Muscle layer of duodenum (tissue), 2 donors: ENCODE measurements around the gene MLPH.

Experiments used
- H3K27ac ChIP-seq: one replicate; pipeline ENCODE4 v1.7.0; 2013; ENCODE audit warnings: mild to moderate bottlenecking, low read length
- H3K27me3 ChIP-seq: one replicate; pipeline ENCODE4 v1.7.0; 2013; ENCODE audit warnings: low read depth, mild to moderate bottlenecking, control low read depth, low read length
- H3K36me3 ChIP-seq, 2 donors: one replicate each; pipeline ENCODE4 v1.7.0; 2013; ENCODE audit warnings: low read length in 2 of 2, control low read depth in 1 of 2, mild to moderate bottlenecking in 1 of 2; ENCODE audit not compliant: insufficient read depth in 2 of 2, control insufficient read depth in 1 of 2
- H3K4me1 ChIP-seq, 2 donors: one replicate each; pipeline ENCODE4 v1.7.0; 2013; ENCODE audit warnings: low read length in 2 of 2, mild to moderate bottlenecking in 2 of 2, control low read depth in 1 of 2, moderate library complexity in 1 of 2; ENCODE audit not compliant: insufficient read depth in 2 of 2, control insufficient read depth in 1 of 2
- H3K4me3 ChIP-seq, 2 donors: one replicate each; pipeline ENCODE4 v1.7.0; 2013; ENCODE audit warnings: low read length in 2 of 2, low read depth in 1 of 2, mild to moderate bottlenecking in 1 of 2
- H3K9me3 ChIP-seq, 2 donors: one replicate each; pipeline ENCODE4 v1.7.0; 2013; ENCODE audit warnings: low read length in 2 of 2, control low read depth in 1 of 2, mild to moderate bottlenecking in 1 of 2; ENCODE audit not compliant: control insufficient read depth in 1 of 2
- donor health status: healthy.

Gene MLPH

GRCh38 chr2:237448626-237449025, 38.4 kb upstream of the MLPH start:
- peaks cover 3 to 4% of the 10 kb centered on the region in 2 donors for H3K4me1 ChIP-seq
- H3K27ac ChIP-seq = peak overlapping the region; percentile 19
- no peaks in the 10 kb centered on the region for H3K27me3 ChIP-seq
- H3K4me3 ChIP-seq = no peak overlapping the region
- no peaks in the 10 kb centered on the region for H3K9me3 ChIP-seq
- no peaks in the 10 kb centered on the region for H3K36me3 ChIP-seq

- peak overlapping the region; percentile 19 for H3K27ac ChIP-seq
- H3K27me3 ChIP-seq = no peaks in the 10 kb centered on the region
- no peak overlapping the region for H3K4me3 ChIP-seq
- H3K36me3 ChIP-seq = no peaks in the 10 kb centered on the region
- no peaks in the 10 kb centered on the region for H3K9me3 ChIP-seq
- peaks cover 0 to 3% of the 10 kb centered on the region in 2 donors for H3K4me1 ChIP-seq
Measured at GRCh38 chr2:237449193-237449881, 37.7 kb upstream of the MLPH start.

DNA sequence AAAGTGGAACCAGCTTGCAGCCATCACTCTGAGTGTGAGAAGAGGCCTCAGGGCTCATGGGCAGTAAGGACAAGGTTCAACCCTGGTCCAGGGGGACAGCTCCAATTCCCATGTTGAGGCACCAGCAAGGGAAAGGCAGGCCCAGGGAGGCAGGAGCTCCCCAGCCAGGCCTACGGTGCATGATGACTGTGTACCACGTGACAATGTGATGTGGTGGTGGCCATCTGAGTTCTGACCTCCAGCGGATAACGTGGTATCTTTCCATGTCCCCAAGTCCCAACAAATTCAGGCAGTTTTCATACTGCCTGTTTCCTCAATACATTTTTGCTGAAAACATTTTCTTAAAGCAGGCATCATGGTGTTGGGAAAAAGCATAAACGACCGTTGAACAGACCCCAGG, 36.9 kb upstream of the MLPH start:
- Histone ChIP-seq H3K4me1 (peaks cover 0 to 3% of the 10 kb centered on the region in 2 donors), H3K9me3 (no peaks in the 10 kb centered on the region), H3K27ac (peak overlapping the region; percentile 5), H3K36me3 (no peaks in the 10 kb centered on the region), H3K4me3 (no peak overlapping the region), H3K27me3 (no peaks in the 10 kb centered on the region)

DNA sequence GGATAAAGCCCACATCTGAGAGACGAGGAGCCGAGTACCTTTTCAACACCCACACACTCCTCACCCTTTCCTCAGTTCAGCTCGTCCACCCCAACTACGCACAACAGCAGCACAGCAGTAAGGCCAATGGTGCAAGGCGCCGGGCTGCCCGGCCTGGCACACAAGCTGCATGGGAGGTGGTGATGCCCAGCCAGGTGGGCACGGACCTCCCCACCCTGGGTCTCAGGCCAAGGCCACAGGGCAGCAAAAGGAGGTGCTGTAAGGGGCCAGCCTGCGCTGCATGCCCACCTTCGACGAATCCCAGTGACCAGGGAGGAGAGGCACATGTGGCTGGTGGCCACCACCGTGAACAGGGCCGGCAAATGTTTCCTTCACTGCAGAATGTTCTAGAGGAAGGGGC, 36.5 kb upstream of the MLPH start:
- no peak overlapping the region for H3K4me3 ChIP-seq
- H3K4me1 ChIP-seq = peaks cover 0 to 3% of the 10 kb centered on the region in 2 donors
- H3K36me3 ChIP-seq = no peaks in the 10 kb centered on the region
- no peaks in the 10 kb centered on the region for H3K27me3 ChIP-seq
- H3K27ac ChIP-seq = no peak overlapping the region
- no peaks in the 10 kb centered on the region for H3K9me3 ChIP-seq

- Histone ChIP-seq H3K36me3 (no peaks in the 10 kb centered on the region), H3K27me3 (no peaks in the 10 kb centered on the region), H3K4me3 (no peak overlapping the region), H3K9me3 (no peaks in the 10 kb centered on the region), H3K4me1 (peaks cover 0 to 3% of the 10 kb centered on the region in 2 donors), H3K27ac (no peak overlapping the region)
Measured at GRCh38 chr2:237451643-237452469, 35.2 kb upstream of the MLPH start.

DNA sequence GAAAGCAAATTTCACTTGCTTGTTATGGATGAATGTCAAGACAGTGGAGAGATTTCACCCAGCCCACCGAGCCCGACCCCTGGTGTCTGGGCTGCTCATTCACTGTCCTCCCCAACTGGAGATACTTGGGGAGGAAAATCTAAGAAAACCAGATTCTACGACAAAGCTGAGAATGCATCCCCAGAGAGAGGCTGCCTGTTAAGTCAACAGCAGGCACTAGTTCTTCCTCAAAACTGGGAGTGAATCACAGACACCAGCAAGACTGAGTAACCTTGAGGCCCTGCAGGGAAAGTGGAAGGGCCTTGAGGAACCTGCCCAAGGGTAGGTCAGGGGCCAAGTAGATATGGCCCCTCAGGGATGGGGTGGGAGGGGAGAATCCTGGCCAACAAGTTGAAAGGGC, 34.2 kb upstream of the MLPH start:
- Histone ChIP-seq H3K27me3 (no peaks in the 10 kb centered on the region), H3K4me1 (peaks cover 0 to 3% of the 10 kb centered on the region in 2 donors), H3K27ac (no peak overlapping the region), H3K4me3 (no peak overlapping the region), H3K36me3 (no peaks in the 10 kb centered on the region), H3K9me3 (no peaks in the 10 kb centered on the region)

- H3K4me3 ChIP-seq = no peak overlapping the region
- no peaks in the 10 kb centered on the region for H3K27me3 ChIP-seq
- H3K27ac ChIP-seq = no peak overlapping the region
- peaks cover 0 to 3% of the 10 kb centered on the region in 2 donors for H3K4me1 ChIP-seq
- no peaks in the 10 kb centered on the region for H3K9me3 ChIP-seq
- H3K36me3 ChIP-seq = no peaks in the 10 kb centered on the region
Measured at GRCh38 chr2:237453671-237454070, 33.4 kb upstream of the MLPH start.

- Histone ChIP-seq H3K27ac (no peak overlapping the region), H3K36me3 (no peaks in the 10 kb centered on the region), H3K27me3 (no peaks in the 10 kb centered on the region), H3K4me3 (no peak overlapping the region), H3K9me3 (no peaks in the 10 kb centered on the region), H3K4me1 (no peaks in the 10 kb centered on the region)
Measured at GRCh38 chr2:237455764-237456163, 31.3 kb upstream of the MLPH start.

GRCh38 chr2:237456200-237456843, 30.7 kb upstream of the MLPH start:
- no peaks in the 10 kb centered on the region for H3K9me3 ChIP-seq
- H3K36me3 ChIP-seq = no peaks in the 10 kb centered on the region
- H3K4me3 ChIP-seq = no peak overlapping the region
- H3K27me3 ChIP-seq = no peaks in the 10 kb centered on the region
- H3K4me1 ChIP-seq = no peaks in the 10 kb centered on the region
- no peak overlapping the region for H3K27ac ChIP-seq

GRCh38 chr2:237457388-237457941, 29.6 kb upstream of the MLPH start:
- Histone ChIP-seq H3K36me3 (no peaks in the 10 kb centered on the region), H3K4me3 (no peak overlapping the region), H3K27ac (no peak overlapping the region), H3K9me3 (no peaks in the 10 kb centered on the region), H3K4me1 (no peaks in the 10 kb centered on the region), H3K27me3 (no peaks in the 10 kb centered on the region)

DNA sequence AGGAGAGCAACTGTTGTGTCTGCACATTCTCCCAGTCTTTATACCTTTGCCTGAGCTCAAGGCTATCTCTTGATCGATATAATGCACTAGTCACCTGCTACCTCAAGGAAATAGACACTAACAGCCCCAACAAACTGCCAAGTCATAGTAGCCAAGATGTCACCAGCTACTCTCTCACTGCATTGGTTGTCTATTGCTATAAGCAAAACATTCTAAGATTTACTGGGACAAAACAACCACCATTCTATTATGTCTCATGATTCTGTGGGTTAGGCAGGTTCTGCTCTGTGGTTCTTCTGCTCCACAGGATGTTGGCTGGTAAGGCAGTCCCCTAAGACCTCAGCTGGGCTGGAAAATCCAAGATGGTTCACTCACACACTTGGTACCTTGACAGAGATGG, 28.5 kb upstream of the MLPH start:
- H3K27ac ChIP-seq = no peak overlapping the region
- no peaks in the 10 kb centered on the region for H3K27me3 ChIP-seq
- no peaks in the 10 kb centered on the region for H3K9me3 ChIP-seq
- no peaks in the 10 kb centered on the region for H3K36me3 ChIP-seq
- no peaks in the 10 kb centered on the region for H3K4me1 ChIP-seq
- H3K4me3 ChIP-seq = no peak overlapping the region
